Measurements from ENCODE around the gene ABCB11. TPM values are rescaled to one million over a fixed set of nuclear protein-coding genes. Genes with fewer than 3 reads are reported as not detected.

The ABCB11 gene
- total RNA-seq, 1 experiment from 2014 or later: 0.12 TPM

- no peak for ATAC-seq
- H3K27ac ChIP-seq (ENCODE audit: low read depth, low read length): no peak overlapping the region
- H2AFZ ChIP-seq (ENCODE audit: low read depth, low read length, poor library complexity, severe bottlenecking): no peak overlapping the region
- H3K79me2 ChIP-seq (ENCODE audit: insufficient read depth, low read length): no peaks in the 10 kb centered on the region
- no peak overlapping the region for H3K4me2 ChIP-seq (ENCODE audit: low read length)
- H3K9me2 ChIP-seq (ENCODE audit: insufficient read depth): no peaks in the 10 kb centered on the region
- H3K9me3 ChIP-seq (ENCODE audit: control insufficient read depth in 1 of 2, insufficient read depth in 1 of 2, low read depth in 1 of 2, low read length in 2 of 2): no peaks in the 10 kb centered on the region
- H3K36me3 ChIP-seq (ENCODE audit: control insufficient read depth in 1 of 2, insufficient read depth in 2 of 2, low read length in 2 of 2): no peaks in the 10 kb centered on the region
- H3K4me1 ChIP-seq (ENCODE audit: control insufficient read depth in 1 of 2, insufficient read depth in 2 of 2, low read length in 2 of 2): no peaks in the 10 kb centered on the region
- TF ChIP-seq, protein P1, sequence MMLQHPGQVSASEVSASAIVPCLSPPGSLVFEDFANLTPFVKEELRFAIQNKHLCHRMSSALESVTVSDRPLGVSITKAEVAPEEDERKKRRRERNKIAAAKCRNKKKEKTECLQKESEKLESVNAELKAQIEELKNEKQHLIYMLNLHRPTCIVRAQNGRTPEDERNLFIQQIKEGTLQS (IDR thresholded peaks at IDR 0.05): no peak
- TF ChIP-seq ZNF274 (IDR thresholded peaks at IDR 0.05; ENCODE audit: low read depth, low read length): no peak
- no peak for TF ChIP-seq POLR2AphosphoS5 (IDR thresholded peaks at IDR 0.05; ENCODE audit: low read depth, low read length)
- TF ChIP-seq RAD21 (IDR thresholded peaks at IDR 0.05; ENCODE audit: low read depth): no peak
- TF ChIP-seq SIN3A (IDR thresholded peaks at IDR 0.05; ENCODE audit: low read depth): no peak
- TF ChIP-seq ZFX (IDR thresholded peaks at IDR 0.05): no peak
- TF ChIP-seq ZBTB33 (IDR thresholded peaks at IDR 0.05; ENCODE audit: extremely low read depth, insufficient replicate concordance, low read length): no peak
- TF ChIP-seq CTCF (IDR thresholded peaks at IDR 0.05 in 2 of 3, conservative IDR thresholded peaks at IDR 0.05 in 1 of 3; ENCODE audit: borderline replicate concordance in 1 of 3, insufficient read depth in 1 of 3, low read depth in 2 of 3, low read length in 2 of 3): no peak
- no peak for TF ChIP-seq SP1 (IDR thresholded peaks at IDR 0.05; ENCODE audit: low read depth)
- TF ChIP-seq CBX3 (IDR thresholded peaks at IDR 0.05; ENCODE audit: low read depth): no peak
- no peak for TF ChIP-seq EZH2phosphoT487 (IDR thresholded peaks at IDR 0.05; ENCODE audit: borderline replicate concordance)
- no peak for TF ChIP-seq EZH2 (IDR thresholded peaks at IDR 0.05)
- TF ChIP-seq JUND (IDR thresholded peaks at IDR 0.05): no peak
- TF ChIP-seq EGR1 (IDR thresholded peaks at IDR 0.05; ENCODE audit: low read depth): no peak
- TF ChIP-seq POLR2A (IDR thresholded peaks at IDR 0.05; ENCODE audit: borderline replicate concordance, extremely low read depth, insufficient read depth, insufficient read length): no peak
- RAD21 ChIA-PET (ENCODE audit: low non-redundant PET in 1 of 2, low total read pairs in 2 of 2, uncharacterized antibody in 2 of 2, unreplicated experiment in 2 of 2): no interaction called here
- no peaks in the 10 kb centered on the region for H3K27me3 ChIP-seq (ENCODE audit: insufficient read depth, low read length)
- no peak overlapping the region for H3K4me3 ChIP-seq (replicated peaks in 1 of 2; ENCODE audit: low read depth in 1 of 2, low read length in 2 of 2)
- H4K20me1 ChIP-seq (ENCODE audit: insufficient read depth): no peaks in the 10 kb centered on the region
- CTCF ChIA-PET: no interaction called here
- no peak overlapping the region for H3K9ac ChIP-seq (ENCODE audit: low read length)
- intact Hi-C loops (cut with micrococcal nuclease): no loop called here
- no peak for DNase-seq (ENCODE audit: low read depth, low spot score)
- POLR2A ChIA-PET: no interaction called here
- no TSS peak for BruUV-seq (replicated peaks)
Measured at GRCh38 chr2:168907940-168908662, 123.0 kb downstream of the ABCB11 start.

All from HCT116 (cell line).